RWPE2 (cell line): ENCODE data around the gene FBRSL1.

ENCODE experiments used
- ATAC-seq: fragments of 200-7000 bp; cut with Tn5 transposase; 3 replicates; pipeline ENCODE4 v1.9.1; 2021; ENCODE audit warnings: low read depth
- DNase-seq: peaks from one replicate; pipeline ENCODE4 v3.0.0-alpha.2; 2020; ENCODE audit warnings: low spot score
- H3K27ac ChIP-seq: fragments of 450-650 bp; 2 replicates; pipeline ENCODE4 v1.5.1; 2017; ENCODE audit warnings: mild to moderate bottlenecking; ENCODE audit not compliant: poor library complexity, severe bottlenecking
- H3K27me3 ChIP-seq: fragments of 250-450 bp; sonication (Bioruptor Pico); 2 replicates; pipeline ENCODE4 v1.5.1; 2021; ENCODE audit warnings: mild to moderate bottlenecking, moderate library complexity; ENCODE audit not compliant: insufficient read depth, poor library complexity, severe bottlenecking
- H3K36me3 ChIP-seq: fragments of 250-450 bp; sonication (Bioruptor Pico); 2 replicates; pipeline ENCODE4 v1.5.1; 2020; ENCODE audit warnings: low read depth, mild to moderate bottlenecking, moderate library complexity
- H3K4me1 ChIP-seq: fragments of 250-450 bp; sonication (Bioruptor Pico); 2 replicates; pipeline ENCODE4 v1.5.1; 2021; ENCODE audit warnings: mild to moderate bottlenecking, moderate library complexity; ENCODE audit not compliant: insufficient read depth, poor library complexity, severe bottlenecking
- H3K4me3 ChIP-seq: fragments of 250-450 bp; sonication (Bioruptor Pico); 2 replicates; pipeline ENCODE4 v1.5.1; 2021; ENCODE audit warnings: mild to moderate bottlenecking, moderate library complexity; ENCODE audit not compliant: severe bottlenecking
- H3K9me3 ChIP-seq: fragments of 250-450 bp; sonication (Bioruptor Pico); 2 replicates; pipeline ENCODE4 v1.5.1; 2021; ENCODE audit warnings: mild to moderate bottlenecking, moderate library complexity; ENCODE audit not compliant: severe bottlenecking
- CTCF ChIP-seq: fragments of 450-650 bp; IDR thresholded peaks from one replicate; pipeline ENCODE4 v1.5.1; 2017; ENCODE audit warnings: mild to moderate bottlenecking, moderate library complexity; ENCODE audit not compliant: poor library complexity, severe bottlenecking

Gene FBRSL1

GRCh38 chr12:132513070-132513398 is 23.1 kb downstream of the FBRSL1 start:
- peaks cover 17% of the 10 kb centered on the region for H3K27me3 ChIP-seq
- H3K27ac ChIP-seq, result no peak overlapping the region
- no peak overlapping the region for H3K4me3 ChIP-seq
- DNase-seq (no peak), ATAC-seq (no peak)
- H3K4me1 ChIP-seq, result peaks cover 6% of the 10 kb centered on the region
- H3K9me3 ChIP-seq, result no peaks in the 10 kb centered on the region
- H3K36me3 ChIP-seq, result no peaks in the 10 kb centered on the region
- TF ChIP-seq CTCF, result no peak

GRCh38 chr12:132513458-132514135 is 23.6 kb downstream of the FBRSL1 start:
- no peak for ATAC-seq
- no peak overlapping the region for H3K4me3 ChIP-seq
- no peaks in the 10 kb centered on the region for H3K36me3 ChIP-seq
- no peak for DNase-seq
- peaks cover 17% of the 10 kb centered on the region for H3K27me3 ChIP-seq
- H3K4me1 ChIP-seq, result peaks cover 6% of the 10 kb centered on the region
- H3K9me3 ChIP-seq, result no peaks in the 10 kb centered on the region
- no peak for TF ChIP-seq CTCF
- H3K27ac ChIP-seq, result no peak overlapping the region

- Histone ChIP-seq H3K4me3 (no peak overlapping the region), H3K36me3 (no peaks in the 10 kb centered on the region), H3K27me3 (peaks cover 14% of the 10 kb centered on the region), H3K9me3 (peaks cover 1% of the 10 kb centered on the region), H3K4me1 (peaks cover 6% of the 10 kb centered on the region), H3K27ac (no peak overlapping the region)
- TF ChIP-seq CTCF, result no peak
- DNase-seq (no peak), ATAC-seq (no peak)
These were observed 24.4 kb downstream of the FBRSL1 start for GRCh38 chr12:132514216-132514820.

- Histone ChIP-seq H3K27me3 (peaks cover 8% of the 10 kb centered on the region), H3K9me3 (peaks cover 3% of the 10 kb centered on the region), H3K4me1 (peaks cover 6% of the 10 kb centered on the region), H3K4me3 (no peak overlapping the region), H3K36me3 (no peaks in the 10 kb centered on the region), H3K27ac (no peak overlapping the region)
- no peak for TF ChIP-seq CTCF
- DNase-seq (no peak), ATAC-seq (no peak)
These were observed 24.9 kb downstream of the FBRSL1 start for GRCh38 chr12:132514838-132515237.
